ENCODE results near the gene EIF4B. TPM values are rescaled to one million over a fixed set of nuclear protein-coding genes. Genes with fewer than 3 reads are reported as not detected.
"Not testable (repeated sequence)": the region's sequence is repeated elsewhere in the genome, so short reads cannot be mapped to it uniquely, and the experiment has no call there.

The EIF4B gene
- total RNA-seq, 1 experiment from 2014 or later, result 531 TPM

DNA sequence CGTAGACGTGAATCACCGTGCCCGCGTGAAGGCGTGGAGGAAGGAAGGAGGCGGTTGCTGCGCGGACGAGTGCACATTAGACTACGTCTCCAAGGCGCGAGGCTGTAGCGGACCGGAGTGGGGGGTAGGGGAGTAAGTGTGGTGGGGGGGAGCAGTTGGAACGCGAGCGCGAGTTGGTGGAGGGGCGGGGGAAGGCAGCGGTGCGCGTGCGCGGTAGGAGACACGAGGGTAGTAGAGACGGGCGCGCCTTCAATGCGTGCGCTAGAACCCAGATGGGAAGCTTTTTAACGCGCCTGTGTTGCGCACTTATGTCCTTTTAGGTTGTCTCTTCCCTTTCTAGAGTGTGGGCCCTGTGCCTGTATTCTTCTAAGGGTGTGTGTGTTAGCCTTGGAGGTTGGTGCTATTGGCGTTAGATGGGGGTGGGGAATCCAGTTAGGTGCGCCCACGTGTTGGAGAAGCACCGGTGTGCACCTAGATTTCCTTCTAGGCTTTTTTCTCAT, 604 bp downstream of the EIF4B start:
- peak; percentile 52 to 58 for DNase-seq
- Histone ChIP-seq H4K20me1 (ENCODE audit: insufficient read depth) (peaks cover 47% of the 10 kb centered on the region), H3K27me3 (ENCODE audit: insufficient read depth, low read depth) (no peaks in the 10 kb centered on the region), H3K27ac (peak overlapping the region; percentile 92), H3K4me2 (peak overlapping the region; percentile 86), H3K79me2 (ENCODE audit: low read depth) (peaks cover 71% of the 10 kb centered on the region), H3K9me3 (ENCODE audit: insufficient read depth, low read depth) (no peaks in the 10 kb centered on the region), H3K36me3 (ENCODE audit: low read depth) (peaks cover 32% of the 10 kb centered on the region; the same call in 1 of the 2 replicates), H3K4me3 (peak overlapping the region; percentile 73), H3K9me2 (ENCODE audit: insufficient read depth) (no peaks in the 10 kb centered on the region), H3K4me1 (replicated peaks; ENCODE audit: insufficient read depth) (peaks cover 54% of the 10 kb centered on the region), H3F3A (ENCODE audit: insufficient read depth, low read depth) (peaks cover 33% of the 10 kb centered on the region), H2AFZ (peak overlapping the region; percentile 16; the same call in 1 of the 2 replicates)
- no TSS peak for BruUV-seq (replicated peaks)
- intact Hi-C loops (cut with micrococcal nuclease; ENCODE audit: unreplicated experiment), result loop anchor here (5.0 kb wide), 1 partner anchor 40 kb away; no protein-coding TSS in a partner anchor
- CTCF ChIA-PET, result interaction anchor here (0.6 to 1.1 kb wide), 5 partner anchors 15 to 494 kb away, joined by 3 to 7 read pairs (median 3); partner anchors contain the start of gene TARBP2
- TF ChIP-seq CTCF (conservative IDR thresholded peaks at IDR 0.05) (no peak), EZH2 (IDR thresholded peaks at IDR 0.05; ENCODE audit: low read depth) (no peak)
- POLR2A ChIA-PET (ENCODE audit: unreplicated experiment), result interaction anchor here (0.6 kb wide), 5 partner anchors 26 to 858 kb away, joined by 3 to 7 read pairs (median 5); partner anchors contain the start of gene ATP5MC2

GRCh38 chr12:53007343-53007742, 1.1 kb downstream of the EIF4B start:
- Histone ChIP-seq H3K4me3 (peak overlapping the region; percentile 73), H3F3A (ENCODE audit: insufficient read depth, low read depth) (peaks cover 38% of the 10 kb centered on the region), H3K79me2 (ENCODE audit: low read depth) (peaks cover 76% of the 10 kb centered on the region), H3K4me1 (replicated peaks; ENCODE audit: insufficient read depth) (peaks cover 55% of the 10 kb centered on the region), H2AFZ (0 out of 2 replicates have a peak overlapping the region, but pooled peaks have one; percentile 16), H3K9me2 (ENCODE audit: insufficient read depth) (no peaks in the 10 kb centered on the region), H3K27me3 (ENCODE audit: insufficient read depth, low read depth) (no peaks in the 10 kb centered on the region), H3K9me3 (ENCODE audit: insufficient read depth, low read depth) (no peaks in the 10 kb centered on the region), H3K27ac (peak overlapping the region; percentile 92), H3K4me2 (peak overlapping the region; percentile 86), H3K36me3 (ENCODE audit: low read depth) (peaks cover 32% of the 10 kb centered on the region; the same call in 1 of the 2 replicates), H4K20me1 (ENCODE audit: insufficient read depth) (peaks cover 52% of the 10 kb centered on the region)
- ChIA-PET POLR2A (ENCODE audit: unreplicated experiment) (interaction anchor here (0.6 kb wide), 2 partner anchors 27 to 112 kb away, joined by 3 read pairs; no protein-coding TSS in a partner anchor), CTCF (interaction anchor here (0.7 to 1.1 kb wide), 3 partner anchors 14 to 47 kb away, joined by 3 read pairs; no protein-coding TSS in a partner anchor)
- TF ChIP-seq CTCF (conservative IDR thresholded peaks at IDR 0.05), result no peak
- TF ChIP-seq EZH2 (IDR thresholded peaks at IDR 0.05; ENCODE audit: low read depth), result no peak
- no peak for DNase-seq
- no TSS peak for BruUV-seq (replicated peaks)
- intact Hi-C loops (cut with micrococcal nuclease; ENCODE audit: unreplicated experiment), result loop anchor here (5.0 kb wide), 1 partner anchor 40 kb away; no protein-coding TSS in a partner anchor

GRCh38 chr12:53008760-53009159, 2.5 kb downstream of the EIF4B start:
- peaks cover 39% of the 10 kb centered on the region for H3K36me3 ChIP-seq (ENCODE audit: low read depth)
- BruUV-seq (replicated peaks); CTCF ChIA-PET; POLR2A ChIA-PET (ENCODE audit: unreplicated experiment); H3K9me2 ChIP-seq (ENCODE audit: insufficient read depth); H3K27me3 ChIP-seq (ENCODE audit: insufficient read depth, low read depth); DNase-seq; H2AFZ ChIP-seq; H3K9me3 ChIP-seq (ENCODE audit: insufficient read depth, low read depth): not testable (repeated sequence)
- intact Hi-C loops (cut with micrococcal nuclease; ENCODE audit: unreplicated experiment), result loop anchor here (5.0 kb wide), 1 partner anchor 39 kb away; no protein-coding TSS in a partner anchor
- peaks cover 66% of the 10 kb centered on the region for H4K20me1 ChIP-seq (ENCODE audit: insufficient read depth)
- peak overlapping the region; percentile 92 for H3K27ac ChIP-seq
- peak overlapping the region; percentile 86 for H3K4me2 ChIP-seq
- peaks cover 55% of the 10 kb centered on the region for H3K4me1 ChIP-seq (replicated peaks; ENCODE audit: insufficient read depth)
- H3K4me3 ChIP-seq, result peak overlapping the region; percentile 73
- peaks cover 50% of the 10 kb centered on the region for H3F3A ChIP-seq (ENCODE audit: insufficient read depth, low read depth)
- peaks cover 90% of the 10 kb centered on the region for H3K79me2 ChIP-seq (ENCODE audit: low read depth)
